ENCODE data around the gene NCEH1.

The NCEH1 gene

GRCh38 chr3:172640751-172641150, 70.1 kb downstream of the NCEH1 start:
- DNase-seq, result no peak

DNA sequence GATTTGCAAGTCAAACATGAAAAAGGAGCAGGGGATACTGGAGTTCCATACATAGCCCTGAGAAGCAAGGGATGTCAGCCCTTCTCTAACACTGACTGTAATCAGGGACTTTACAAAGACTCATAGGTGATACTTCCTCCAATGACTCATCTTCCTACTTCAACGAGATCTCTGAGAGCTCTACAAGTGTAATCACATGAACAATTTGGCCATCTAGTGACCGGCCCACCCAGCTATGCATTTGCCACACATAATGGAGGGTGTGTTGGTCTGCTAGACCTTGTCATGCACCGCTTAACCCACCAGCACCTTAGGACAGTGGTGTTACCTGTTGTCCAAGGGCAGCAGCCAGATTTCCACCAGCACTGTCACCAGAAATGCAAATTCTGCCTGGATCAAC, 75.3 kb downstream of the NCEH1 start:
- no peak for DNase-seq

DNA sequence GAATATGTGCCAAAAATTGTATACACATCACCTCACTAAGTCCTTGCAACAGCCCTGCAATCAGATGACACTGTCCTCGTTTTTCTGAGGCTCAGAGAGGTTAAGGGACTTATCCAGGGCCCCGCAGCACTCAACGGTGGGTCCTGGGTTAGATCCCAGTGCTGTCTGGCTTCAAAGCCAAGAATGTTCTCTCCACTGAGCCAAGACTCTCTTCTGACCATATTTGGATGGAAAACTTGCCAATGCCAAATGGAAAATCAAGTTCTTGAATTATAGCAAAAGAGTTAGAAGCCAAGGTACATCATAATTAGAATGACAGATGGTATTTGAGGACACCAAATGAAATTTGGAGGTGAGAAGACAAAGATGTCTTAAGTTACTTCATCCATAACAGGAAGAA, 75.9 kb downstream of the NCEH1 start:
- DNase-seq, result no peak

DNA sequence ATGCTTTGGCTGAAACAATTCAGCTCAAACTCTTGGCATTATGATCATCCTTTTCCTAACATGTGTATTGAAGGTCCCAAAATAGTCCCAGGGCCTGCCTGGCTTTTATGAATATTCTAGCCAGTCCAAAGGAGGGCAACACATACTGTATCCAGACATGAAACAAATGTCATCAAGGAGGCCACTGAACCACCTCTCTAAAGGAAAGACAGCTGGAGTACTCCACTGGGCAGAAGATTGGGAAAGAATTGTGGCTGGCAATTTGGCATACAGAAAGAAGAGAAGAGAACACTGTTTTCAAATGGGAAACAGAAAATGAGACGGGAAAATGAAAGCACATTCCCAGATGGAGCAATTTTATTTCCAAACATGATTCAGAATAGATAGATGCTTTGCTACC, 80.6 kb downstream of the NCEH1 start:
- no peak for DNase-seq

DNA sequence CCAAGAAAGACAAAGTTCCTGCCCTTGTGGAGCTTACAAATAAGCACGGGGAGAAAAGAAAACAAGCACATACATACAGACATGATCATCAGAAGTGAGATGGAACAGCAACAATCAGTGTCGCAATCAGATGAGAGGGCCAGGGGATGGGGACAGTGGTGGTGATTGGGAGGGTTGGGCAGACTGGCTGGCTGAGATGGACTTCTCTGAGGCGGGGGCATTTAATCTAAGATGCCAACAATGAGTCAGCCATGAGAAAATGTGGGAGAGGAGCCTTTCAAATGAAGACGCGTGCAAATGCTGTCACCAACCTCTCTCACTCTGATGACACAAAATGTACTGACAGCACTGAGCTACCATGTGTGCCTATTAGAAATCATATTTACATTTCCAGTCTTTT, 81.4 kb downstream of the NCEH1 start:
- DNase-seq, result no peak

GRCh38 chr3:172627057-172627809, 83.6 kb downstream of the NCEH1 start:
- no peak for DNase-seq

GRCh38 chr3:172626021-172626640, 84.7 kb downstream of the NCEH1 start:
- no peak for DNase-seq

DNA sequence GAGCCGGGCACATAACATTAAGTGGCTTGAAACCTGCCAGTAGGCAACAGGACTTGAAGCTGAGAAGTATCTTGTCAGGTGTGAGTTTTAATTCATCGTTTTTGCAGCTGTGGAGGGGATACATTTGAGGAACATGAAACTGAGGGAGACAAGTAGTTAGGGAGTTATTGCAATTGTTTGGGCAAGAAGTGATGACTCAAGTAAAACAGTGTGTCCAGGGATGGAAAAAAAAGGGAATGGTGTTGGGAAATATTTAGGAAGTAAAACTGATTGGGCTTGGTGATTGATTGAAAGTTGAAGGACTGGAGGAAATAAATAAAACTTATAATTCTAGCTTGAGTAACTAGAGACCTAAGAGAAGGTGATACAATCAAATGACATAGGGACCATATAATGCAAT, 85.5 kb downstream of the NCEH1 start:
- DNase-seq, result no peak

DNA sequence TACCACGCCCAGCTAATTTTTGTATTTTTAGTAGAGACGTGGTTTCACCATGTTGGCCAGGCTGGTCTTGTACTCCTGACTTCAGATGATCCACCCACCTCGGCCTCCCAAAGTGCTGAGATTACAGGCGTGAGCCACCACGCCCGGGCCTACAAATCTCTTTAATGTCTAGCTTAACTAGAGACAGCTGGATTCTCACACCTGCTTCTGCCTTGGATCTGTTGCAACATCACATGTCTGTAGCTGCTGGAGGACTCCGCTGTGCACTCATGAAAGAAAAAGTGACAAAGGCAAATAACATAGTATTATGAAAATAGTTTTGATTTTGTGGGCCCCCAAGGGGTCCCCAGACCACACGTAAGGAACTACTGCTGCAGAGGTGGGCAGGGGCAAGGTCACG, 85.9 kb downstream of the NCEH1 start:
- no peak for DNase-seq

- DNase-seq, result no peak
Observed at GRCh38 chr3:172622916-172623700, 87.8 kb downstream of the NCEH1 start.

- no peak for DNase-seq
Observed at GRCh38 chr3:172622156-172622555, 88.7 kb downstream of the NCEH1 start.

- no peak for DNase-seq
Observed at GRCh38 chr3:172617976-172618375, 92.9 kb downstream of the NCEH1 start.

- DNase-seq, result no peak
Observed at GRCh38 chr3:172617013-172617706, 93.7 kb downstream of the NCEH1 start.

DNA sequence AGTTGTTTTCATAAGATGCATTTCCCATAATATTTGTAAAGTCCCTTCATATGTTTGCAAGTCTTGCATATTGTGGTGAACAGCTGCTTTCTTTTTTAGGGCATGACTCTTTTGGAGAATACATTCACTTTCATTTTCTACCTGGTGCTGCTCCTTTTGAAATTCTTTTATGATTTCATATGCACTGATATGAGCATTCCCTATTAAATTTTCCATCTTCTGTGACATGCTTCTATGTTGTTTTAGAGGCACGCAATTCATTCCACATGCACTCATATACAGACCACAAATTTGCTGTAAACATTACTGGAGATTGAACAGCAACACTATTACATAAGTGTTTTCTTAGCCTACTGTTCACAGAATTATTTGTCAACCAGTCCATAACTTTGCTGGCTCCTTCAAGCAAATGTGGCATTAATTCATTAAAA, 94.8 kb downstream of the NCEH1 start:
- DNase-seq, result no peak

- DNase-seq, result no peak
Observed at GRCh38 chr3:172615296-172615695, 95.6 kb downstream of the NCEH1 start.

DNA sequence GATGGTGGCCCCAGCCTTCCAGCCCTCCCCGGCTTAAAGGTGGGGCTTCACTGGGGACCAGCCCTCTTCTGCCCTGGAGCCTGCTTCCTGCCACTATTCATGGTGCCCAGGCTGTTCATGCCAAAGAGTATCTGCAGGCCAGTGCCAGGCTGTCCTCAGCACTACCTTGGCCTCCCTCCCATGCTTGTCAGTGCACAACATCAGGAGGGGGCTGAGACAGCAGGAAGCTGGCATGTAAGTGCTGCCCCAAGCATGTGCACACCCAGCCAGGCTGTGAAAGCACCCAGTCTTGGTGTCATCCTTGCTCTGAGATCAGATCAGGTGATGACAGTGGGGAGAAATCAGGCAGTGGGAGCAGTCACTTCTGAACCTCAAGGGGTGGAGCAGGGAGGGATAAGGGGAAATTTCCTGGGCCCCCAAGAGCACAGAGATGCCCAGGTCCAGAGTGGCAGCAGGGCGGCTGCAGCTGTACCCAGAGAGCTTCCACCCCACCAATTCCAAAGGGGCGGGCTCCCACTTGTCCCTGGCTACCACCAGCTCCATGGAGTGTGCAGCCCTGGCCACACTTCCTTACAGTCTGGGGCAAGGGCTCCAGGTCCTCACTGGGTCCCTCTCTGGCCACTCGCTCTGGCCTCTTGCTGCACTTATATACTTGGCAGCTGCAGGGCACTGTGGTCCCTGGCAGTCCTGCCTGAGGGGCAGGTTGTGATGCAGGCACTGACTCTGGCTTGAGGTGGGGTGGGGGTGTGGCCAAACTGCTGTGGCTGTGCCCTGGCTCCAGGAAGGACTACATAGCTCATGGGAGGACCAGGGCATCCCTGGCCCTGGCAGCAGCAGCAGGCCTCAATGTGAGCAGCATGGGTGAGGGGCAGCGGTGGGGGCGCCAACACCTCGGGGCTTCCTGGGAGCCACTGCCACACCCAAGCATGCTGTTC, 96.3 kb downstream of the NCEH1 start:
- no peak for DNase-seq

- DNase-seq, result no peak
Observed at GRCh38 chr3:172613845-172614244, 97.0 kb downstream of the NCEH1 start.

- DNase-seq, result no peak
Observed at GRCh38 chr3:172612871-172613678, 97.8 kb downstream of the NCEH1 start.

GRCh38 chr3:172609750-172610149, 101.1 kb downstream of the NCEH1 start:
- DNase-seq, result no peak

GRCh38 chr3:172608575-172608974, 102.3 kb downstream of the NCEH1 start:
- no peak for DNase-seq
